ENCODE results near the gene DAD1.
"Not testable (repeated sequence)": the region's sequence is repeated elsewhere in the genome, so short reads cannot be mapped to it uniquely, and the experiment has no call there.

Gene DAD1

DNA sequence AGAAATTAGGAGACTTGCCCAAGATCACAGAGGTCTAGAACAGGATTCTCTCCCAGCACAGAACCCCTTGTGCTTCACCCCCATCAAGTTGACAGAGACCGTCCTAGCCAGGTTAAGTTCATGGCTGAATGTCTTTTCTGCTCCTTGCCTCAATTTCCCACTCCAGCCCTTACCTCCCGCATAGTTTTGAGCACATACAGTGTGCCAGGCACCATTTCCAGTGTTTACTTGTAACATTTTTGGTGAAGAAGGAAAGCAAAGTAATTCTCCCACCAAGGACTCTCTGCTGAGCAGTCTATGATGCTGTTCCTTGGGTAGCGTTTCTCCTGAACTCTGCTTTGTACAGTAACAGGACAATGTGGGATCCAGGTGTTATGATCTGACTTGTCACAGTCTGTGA, 10.3 kb upstream of the DAD1 start:
- no peak for DNase-seq

DNA sequence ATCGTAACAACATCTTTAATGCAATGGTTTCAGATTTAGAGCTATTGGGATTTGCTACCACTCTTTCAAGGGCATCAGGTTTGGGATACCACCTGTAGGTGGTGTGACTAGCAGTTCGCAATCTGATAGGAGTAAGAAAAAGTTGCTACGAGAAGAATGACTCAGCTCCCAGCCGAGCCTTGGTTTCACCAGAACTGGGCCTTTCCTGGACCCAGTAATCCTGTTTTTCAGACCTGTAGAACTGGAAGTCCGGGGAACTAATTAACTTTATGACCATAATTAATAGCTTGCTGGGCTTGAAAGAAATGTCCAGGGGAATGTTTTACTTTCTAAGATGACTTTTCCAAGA, 9.8 kb upstream of the DAD1 start:
- peak in 8 of 58 donors; percentile 0 to 28 (median 20) for DNase-seq

DNA sequence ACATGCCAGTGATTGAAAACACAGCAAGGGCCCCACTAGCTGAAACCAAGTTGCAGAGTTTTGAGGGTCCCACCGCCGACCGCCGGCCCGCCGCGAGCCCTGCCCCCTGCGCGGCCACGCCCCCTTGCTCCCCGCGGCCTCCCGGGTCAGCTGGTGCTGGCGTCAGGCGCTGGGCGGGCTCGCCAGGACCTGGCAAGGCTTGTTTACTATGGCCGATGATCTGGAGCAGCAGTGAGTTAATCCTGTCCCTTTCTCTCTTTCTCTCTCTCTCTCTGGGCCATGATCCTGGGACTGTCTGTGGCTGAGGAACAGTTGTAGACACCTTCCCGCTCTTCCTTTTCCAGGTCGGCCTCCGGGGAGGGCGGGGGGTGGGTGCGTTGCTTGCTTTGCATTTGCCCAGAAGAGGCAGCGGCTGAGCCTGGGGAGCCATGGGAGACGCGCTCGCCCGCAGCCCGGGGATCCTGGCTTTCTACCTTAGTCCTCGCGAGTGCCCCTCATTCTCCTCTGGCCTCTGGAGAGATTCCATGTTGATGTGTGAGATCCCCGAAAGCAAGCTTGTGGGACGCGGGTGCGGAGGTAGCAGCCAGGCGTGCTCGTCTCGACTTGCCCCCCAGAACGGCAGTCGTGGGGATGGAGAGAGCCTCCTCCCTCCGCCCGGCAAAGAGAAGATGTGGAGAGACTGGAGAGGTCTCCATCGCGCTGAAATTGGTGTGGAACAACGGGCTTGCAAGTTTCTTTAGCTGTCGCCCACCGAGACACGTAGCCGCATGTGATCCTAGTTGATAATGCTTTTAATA, 9.3 kb upstream of the DAD1 start, which contains the start of gene ABHD4:
TSS of gene ABHD4 (plus strand) at position 202 of the 797 bp plus-strand sequence. CDS start at position 209, 7 bp downstream.
- peak; percentile 9 to 86 (median 71) for DNase-seq

DNA sequence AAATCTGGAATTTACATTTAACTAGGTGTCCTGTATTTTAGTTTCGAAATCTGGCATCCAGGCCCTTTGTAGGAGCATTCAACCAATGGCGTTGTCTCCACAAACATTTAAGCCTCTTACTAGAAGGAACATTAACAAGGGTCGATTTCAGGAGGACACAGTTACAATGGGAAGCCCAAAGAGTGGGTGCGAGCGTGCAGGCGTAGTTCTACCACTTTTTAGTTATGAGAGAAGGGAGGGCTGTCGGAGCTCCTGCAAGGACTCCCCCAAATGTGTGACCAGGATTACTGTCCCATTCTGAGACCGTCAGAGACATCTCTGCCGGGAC, 8.7 kb upstream of the DAD1 start:
- DNase-seq, result peak in 1 of 58 donors; percentile 40

DNA sequence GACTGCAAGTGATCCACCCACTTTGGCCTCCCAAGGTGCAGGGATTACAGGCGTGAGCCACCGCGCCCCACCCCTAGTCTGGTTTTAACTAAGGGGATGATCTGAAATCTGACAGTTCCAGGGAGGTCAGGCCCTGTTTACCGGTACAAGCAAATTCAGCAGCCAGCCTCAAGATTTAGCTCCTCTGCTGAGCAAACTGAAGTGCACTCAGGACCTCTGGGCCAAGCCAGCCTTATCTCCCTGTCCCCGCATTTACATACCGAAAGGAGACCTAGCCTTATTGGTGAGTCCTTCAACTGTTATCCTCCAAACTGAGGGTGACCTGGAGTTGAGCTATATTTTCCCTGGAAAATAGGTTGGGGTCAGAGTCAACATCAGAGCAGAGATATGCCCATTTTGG, 8.2 kb upstream of the DAD1 start:
- no peak for DNase-seq

DNA sequence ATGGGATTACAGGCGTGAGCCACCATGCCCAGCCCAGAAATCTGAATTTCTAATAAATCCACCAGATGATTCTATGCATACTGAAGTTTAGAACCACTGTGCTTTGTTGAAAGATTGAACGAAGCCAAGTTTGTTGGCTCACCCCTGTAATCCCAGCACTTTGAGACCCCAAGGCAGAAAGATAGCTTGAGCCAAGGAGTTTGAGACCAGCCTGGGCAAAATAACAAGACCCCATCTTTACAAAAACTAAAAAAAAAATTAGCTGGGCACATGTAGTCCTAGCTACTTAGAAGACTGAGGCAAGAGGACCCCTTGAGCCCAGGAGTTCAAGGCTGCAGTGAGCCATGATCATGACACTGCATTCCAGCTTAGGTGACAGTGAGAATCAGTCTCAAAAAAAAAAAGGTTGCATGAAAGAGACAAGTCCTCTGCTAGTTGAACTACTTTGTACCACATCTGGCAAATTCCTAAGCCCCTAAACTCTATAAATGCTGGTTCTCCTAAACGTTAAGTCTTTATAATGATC, 7.4 kb upstream of the DAD1 start:
- no peak for DNase-seq

DNA sequence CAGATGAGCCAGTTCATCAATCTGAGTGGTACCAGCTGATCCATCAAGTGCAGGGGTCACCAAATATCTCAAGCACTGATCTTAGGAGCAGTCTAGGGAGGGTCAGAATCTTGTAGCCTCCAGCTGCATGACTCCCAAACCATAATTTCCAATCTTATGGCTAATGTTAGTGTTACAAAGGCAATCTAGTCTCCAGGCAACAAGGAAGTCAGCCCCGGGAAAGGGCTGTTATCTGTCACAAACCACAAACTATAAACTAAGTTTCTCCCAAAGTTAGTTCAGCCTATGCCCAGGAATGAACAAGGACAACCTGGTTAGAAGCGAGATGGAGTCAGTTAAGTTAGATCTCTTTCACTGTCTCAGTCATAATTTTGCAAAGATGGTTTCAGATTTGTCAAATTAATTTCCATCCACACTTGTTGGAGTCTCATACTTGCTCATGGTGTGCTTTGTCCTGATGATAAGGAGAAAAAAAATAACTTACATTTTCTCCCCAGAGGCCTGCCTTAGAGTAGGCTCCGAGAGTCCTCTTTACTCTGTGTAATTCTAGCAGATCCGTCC, 5.2 kb upstream of the DAD1 start:
- no peak for DNase-seq

DNA sequence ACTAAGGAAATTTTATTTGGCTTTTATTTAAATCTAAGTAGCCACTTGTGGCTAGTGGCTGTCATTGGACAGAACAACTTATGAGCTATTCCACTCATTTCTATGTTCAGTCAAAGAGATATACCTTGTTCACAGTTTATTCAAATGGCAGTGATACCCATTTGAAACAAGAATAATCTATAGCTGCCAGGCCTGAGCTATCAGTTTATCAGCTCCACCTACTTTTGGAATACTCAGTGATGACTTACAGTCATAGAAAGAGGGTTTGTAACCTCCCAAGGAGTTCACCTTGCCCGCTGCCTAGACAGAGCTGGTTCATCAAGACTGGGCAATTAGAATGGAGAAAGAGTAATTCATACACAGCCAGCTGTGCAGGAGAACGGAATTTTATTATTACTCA, 4.6 kb upstream of the DAD1 start:
- DNase-seq, result no peak

DNA sequence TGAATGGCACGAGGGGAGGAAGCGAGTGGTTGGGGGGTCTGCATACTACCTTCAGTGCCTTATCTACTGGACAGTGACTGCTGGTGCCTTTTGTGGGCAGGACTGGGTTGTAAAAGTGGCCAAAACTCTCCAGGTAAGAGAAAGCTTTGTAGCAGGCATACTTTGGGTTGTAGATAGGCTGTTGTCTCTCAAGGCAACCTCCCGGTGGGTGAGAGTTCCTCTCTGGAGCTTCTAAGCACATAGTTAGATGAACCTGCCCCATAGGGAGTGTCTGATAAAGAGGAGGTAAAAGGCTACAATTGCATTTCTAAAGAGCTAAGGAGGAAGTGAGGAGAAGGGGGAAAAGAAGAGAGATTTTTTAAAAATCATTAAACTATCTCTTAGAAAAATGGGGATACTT, 4.2 kb upstream of the DAD1 start:
- DNase-seq, result no peak

DNA sequence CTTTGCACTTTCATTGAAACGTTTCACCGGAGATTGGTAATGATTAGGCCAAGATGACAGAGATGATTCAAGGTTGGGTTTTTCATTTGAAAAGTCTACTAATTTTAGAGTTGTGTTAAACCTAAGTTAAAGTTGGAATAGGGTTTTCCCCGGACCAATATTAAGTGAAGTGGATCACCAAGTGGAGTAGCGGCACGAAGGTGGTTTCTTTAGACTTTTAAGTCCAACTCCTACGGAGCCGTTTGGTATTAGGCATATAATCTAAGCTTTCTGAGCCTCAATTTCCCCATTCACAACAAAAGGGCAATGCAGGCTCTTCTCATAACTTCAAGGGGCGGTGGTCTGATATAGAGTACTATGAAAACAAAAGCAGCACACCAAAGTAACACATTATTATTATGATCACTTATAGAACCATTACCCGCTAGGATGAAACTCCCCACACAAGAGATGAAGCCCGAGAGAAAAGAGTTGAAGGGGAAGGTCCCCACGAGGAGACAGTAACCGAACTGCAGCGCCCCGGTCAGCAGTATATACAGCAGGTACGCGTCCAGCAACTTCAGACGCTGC, 413 bp downstream of the DAD1 start:
- DNase-seq, result no peak

DNA sequence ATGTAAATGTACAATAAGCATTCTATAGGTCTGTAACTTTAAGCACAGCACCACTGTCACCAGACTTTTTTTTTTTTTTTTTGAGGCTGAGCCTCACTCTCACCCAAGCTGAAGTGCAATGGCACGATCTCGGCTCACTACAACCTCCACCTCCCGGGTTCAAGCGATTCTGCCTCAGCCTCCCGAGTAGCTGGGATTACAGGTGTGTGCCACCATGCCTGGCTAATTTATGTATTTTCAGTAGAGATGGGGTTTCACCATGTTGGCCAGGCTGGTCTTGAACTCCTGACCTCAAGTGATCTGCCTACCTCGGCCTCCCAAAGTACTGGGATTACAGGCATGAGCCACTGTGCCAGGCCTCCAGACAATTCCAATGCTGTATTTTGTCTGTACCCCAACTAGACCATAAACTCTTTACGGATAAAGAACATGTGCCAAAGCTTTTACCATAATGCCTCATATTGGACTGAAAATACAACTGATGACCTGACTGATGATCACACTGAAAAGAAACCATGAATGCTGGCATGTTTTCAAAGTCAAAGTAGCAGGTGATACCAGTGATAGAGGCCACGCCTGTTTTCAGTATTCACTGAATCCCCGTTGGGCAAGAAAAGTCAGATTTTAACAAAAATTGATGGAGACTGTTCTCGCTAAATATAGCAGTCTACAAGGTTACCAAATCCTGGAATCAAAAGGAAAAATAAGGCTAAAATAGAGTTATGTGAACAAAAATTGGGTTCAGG, 1.2 kb downstream of the DAD1 start:
- not testable (repeated sequence) for DNase-seq

DNA sequence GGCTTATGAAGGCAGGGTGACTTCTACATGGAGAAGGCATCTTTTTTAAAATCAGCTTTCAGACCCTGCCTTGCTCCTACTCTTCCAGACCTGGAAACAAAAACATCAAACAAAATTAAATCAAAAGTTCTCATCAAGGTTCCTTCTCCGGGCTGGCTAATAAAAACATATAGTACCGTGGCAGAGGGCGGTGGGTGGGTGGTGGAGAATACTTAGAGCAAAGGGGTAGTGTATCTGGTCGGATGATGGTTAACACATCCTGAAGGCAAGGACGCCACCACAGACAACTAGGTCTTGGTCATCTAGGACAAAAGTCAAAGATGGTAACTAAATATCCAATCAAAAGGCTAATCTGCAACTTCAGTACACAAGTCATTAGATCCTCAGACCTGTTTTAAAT, 1.8 kb downstream of the DAD1 start:
- DNase-seq, result no peak

DNA sequence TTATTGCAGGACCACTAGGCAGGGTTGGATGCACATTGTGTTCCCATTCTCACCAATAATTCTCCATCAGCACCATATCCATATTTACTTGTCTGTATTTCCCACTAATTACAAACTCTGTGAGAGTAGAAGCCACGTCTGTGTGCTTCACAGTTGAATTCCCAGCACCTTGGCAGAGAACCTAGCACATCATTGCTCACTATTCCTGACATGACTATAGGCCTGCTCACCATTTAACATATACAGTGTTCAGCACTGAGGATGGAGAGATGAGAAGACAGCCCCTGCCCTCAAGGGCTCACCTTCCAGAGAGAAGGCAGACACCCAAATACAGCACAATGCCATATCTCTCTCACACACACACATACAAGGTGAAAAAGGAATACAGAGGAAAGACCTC, 5.0 kb downstream of the DAD1 start:
- DNase-seq, result peak in 1 of 58 donors; percentile 8

DNA sequence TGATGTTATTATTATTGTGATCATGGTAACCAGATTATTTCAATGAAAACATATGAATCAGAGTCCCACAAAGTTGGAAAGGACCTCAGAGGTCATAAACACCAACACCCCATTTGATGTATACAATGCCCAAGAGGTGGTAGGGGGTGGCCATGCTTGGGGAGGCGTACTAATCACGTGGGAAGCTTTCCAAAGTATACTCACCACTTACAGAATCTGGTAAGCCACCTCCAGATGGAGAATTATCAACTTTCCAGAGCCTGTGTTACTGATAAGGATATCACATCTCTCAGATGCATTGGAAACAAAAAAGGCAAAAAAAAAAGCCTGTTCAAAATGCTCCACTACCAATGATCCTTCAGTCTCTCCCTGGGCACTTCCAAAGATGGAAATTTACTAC, 8.4 kb downstream of the DAD1 start:
- DNase-seq, result no peak

DNA sequence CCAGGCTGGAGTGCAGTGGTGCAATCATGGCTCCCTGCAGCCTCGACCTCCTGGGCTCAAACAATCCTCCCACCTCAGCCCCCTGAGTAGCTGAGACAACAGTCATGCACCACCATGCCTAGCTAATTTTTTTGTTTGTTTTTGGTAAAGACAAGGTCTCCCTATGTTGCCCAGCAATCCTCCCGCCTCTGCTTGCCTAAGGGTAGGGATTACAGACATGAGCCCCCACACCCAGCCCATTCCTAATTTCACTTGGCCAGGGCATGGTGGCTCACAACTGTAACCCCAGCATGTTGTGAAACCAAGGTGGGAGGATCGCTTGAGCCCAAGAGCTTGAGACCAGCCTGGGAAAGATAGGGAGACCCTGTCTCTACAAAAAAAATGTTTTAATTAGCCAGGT, 9.1 kb downstream of the DAD1 start:
- DNase-seq, result no peak

DNA sequence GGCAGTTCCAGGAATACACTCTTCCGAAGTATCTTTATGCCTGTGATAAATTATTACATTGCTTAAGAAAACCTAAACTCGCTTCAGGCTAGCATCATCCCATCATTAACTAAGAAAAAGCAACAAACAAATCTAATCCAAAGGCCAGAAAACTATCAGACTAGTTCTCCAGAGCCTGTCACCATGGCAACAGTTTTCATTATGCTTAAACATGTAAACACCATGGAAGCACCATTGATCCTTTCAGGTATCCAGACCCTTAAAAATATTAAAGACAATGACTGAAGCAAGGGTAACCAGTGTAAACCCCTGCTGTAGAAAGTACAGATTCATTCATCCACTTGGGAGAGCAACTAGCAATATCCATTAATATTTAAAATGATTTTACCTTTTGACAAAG, 9.8 kb downstream of the DAD1 start:
- DNase-seq, result no peak

DNA sequence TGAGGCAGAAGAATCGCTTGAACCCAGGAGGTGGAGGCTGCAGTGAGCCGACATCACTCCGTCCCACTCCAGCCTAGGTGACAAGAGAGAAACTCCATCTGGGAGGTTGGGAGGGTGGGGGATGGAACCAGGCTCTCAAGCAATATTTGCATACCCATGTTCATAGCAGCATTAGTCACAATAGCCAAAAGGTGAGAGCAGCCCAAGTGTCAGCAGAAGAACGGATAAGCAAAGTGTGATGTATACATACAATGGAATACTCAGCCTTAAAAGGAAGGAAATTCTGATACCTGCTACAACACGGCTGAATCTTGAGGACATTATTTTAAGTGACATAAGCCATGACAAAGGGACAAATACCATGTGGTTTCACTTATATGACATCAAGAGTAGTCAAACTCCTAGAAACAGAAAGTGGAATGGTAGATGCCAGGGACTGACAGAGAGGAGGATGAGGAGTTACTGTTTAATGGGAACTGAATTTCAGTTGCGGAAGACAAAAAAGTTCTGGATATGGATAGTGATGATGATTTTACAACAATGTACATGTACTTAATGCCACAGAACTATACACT, 11.6 kb downstream of the DAD1 start:
- no peak for DNase-seq

DNA sequence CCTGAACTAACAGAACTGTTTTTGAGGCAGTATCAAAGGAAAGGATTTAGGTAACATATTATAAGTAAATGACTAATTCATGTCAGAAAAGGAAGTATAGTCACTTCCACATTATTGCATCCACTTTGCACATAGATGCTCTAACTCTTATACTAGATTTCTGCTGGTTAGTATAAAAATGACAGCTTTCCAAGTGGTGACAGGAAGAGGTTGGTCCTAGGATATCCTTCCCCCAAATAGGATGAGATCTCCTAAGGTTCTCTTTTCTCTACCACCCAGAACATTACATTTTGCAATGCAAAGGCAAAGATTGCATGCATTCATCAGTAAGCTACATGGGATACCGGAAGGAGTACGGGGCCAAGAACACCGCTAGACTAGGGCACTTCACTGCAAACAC, 15.2 kb downstream of the DAD1 start:
- no peak for DNase-seq

DNA sequence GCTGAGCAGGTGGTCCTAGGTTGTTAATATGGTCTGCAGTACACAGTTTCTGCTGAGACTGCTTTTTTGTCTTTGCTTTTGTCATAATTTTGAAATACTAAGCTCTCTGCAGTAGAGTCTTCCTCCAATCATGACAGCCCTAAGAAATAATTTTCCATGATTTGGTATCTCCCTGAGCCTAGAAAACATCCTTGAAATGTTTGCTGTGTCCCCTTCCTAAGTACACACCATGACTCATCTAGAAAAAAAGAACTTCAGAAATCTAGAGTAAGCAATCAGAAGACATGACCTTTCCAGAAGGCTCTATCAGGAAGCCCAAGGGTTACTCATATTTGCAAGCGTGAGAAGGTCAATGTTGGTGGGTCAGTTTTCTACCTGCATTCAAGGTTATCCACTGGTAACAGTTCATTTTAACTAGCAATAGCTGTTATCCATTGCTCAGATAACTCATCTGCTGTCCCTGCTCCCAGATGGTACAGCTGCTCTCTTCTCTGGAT, 16.4 kb downstream of the DAD1 start:
- no peak for DNase-seq

DNA sequence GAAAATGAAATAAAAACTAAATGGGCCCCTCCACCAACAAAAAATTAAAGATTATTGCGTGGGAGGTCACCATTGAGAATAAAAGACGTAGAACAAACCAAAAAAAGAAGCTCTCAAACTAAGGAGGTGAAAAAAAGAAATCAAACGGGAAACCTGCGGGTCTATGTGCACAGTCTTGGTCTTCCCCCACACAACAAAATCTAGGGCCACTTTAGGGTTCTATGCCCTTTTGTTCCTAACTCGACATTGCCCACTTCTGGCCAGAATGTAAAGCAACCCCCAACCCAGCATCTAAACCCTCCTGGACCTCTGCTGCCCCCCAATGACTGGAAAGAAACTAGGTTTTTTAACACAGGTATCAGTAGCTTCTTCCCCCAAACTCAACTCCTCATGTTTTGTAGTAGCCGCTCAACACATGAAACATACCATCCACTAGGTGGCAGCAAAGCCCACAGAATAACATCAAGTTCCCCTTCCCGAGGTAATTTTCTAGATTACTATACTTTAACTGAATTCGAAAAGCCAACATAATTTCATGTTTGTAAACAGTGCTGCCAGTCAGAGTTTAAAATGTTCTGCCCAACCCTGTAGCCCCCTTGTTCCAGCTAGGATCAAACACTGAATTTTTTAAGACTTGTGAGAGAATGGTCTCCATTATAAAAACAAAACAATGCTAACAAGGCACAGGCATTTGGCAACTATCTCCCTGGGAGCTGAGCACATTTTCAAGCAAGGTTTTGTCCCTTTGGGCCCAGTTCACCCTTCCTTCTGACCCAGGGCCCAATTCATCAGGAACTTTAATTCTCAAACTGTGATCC, 18.7 kb downstream of the DAD1 start:
- peak in 46 of 58 donors; percentile 5 to 78 (median 38) for DNase-seq

DNA sequence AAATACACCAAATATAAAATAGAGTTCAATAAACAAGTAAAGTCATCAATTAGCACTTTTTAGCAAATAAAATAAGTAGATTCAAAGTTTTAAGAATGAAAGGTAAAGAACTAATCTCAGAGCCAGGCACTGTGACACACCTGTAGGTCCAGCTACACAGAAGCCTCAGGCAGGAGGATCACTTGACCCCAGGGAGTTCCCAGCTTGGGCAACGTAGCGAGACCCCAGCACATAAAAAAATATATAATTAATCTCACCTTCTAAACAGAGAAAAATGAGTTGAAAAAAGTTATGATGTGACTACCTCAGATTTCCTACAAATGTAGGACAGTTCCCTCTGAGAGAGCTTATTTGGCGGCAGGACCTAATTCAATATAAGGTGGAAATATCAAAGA, 19.3 kb downstream of the DAD1 start:
- DNase-seq, result no peak
